Measurements from ENCODE around the gene ZNF770.
"Not testable (repeated sequence)": the region's sequence is repeated elsewhere in the genome, so short reads cannot be mapped to it uniquely, and the experiment has no call there.

ZNF770 gene

DNA sequence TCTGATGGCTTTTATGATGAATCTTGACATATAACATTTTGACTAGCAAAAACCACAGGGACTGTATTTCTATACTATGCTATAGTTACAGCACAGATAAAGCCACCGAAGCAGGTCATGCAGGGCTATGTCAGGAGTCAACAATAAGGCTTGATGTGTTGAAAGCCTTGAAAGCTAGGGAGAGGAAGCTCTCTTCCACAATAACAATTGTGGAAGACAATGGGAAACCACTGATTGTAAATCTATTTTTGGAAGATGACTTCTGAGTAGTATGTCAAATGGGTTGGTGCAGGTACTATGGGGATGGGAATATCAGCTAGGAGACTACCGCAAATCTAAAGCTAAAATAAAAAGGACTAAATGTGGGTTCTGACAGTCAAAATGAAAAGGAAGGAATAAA is 14.6 kb downstream of the ZNF770 start:
- DNase-seq (ENCODE audit: low spot score) = no peak

DNA sequence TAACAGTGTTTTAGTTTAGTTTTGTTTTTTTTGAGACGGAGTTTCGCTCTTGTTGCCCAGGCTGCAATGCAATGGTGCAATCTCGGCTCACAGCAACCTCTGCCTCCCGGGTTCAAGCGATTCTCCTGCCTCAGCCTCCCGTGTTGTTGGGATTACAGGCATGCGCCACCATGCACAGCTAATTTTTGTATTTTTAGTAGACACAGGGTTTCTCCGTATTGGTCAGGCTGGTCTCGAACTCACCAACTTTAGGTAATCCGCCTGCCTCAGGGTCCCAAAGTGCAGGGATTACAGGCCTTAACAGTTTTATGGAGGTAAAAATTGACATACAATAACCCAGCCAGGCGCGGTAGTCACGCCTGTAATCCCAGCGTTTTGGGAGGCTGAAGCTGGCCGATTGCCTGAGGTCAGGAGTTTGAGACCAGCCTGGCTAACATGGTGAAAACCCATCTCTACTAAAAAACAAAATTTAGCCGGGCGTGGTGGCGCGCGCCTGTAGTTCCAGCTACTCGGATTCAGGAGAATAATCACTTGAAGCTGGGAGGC is 17.9 kb downstream of the ZNF770 start:
- DNase-seq (ENCODE audit: low spot score) = not testable (repeated sequence)

DNA sequence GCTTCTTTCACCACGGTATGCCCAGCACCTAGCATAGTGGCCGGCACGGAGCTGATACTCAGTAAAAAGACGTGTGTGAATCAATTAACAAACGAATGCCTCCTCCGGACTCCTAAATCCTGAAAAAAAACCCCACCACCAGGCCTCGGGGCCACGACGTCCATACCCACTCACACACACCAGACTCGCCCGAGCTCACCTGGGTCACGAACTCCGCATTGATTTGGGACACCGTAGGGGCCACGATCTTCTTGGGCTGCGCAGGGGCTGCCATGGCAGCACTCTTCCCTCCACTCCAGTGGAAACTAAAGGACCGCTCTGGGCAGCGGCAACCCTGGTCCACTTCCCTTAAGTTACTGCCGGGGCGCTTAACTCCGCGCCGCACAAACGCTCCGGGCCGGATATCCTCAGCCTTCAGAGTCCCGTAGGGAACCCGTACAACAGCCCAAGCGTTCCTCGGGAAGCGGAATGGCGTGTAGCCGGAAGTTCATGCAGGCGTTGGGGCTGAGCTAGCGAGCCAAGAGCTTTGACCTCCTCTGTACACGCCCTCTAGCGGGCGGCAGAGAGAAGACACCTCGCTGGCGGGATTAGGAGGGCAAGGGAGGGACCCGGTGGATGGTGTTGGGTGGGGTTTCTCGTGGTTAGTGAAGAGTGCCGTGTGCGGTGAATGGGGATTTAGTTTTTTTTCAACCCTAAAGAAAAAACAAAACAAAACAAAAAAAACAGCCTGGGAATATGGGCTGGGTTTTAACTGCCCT is 18.6 kb downstream of the ZNF770 start, which contains the start of gene AQR:
TSS of gene AQR (minus strand) at position 403 of the 758 bp plus-strand sequence. CDS start at position 274, 129 bp downstream.
- DNase-seq (ENCODE audit: low spot score) = peak; percentile 97

DNA sequence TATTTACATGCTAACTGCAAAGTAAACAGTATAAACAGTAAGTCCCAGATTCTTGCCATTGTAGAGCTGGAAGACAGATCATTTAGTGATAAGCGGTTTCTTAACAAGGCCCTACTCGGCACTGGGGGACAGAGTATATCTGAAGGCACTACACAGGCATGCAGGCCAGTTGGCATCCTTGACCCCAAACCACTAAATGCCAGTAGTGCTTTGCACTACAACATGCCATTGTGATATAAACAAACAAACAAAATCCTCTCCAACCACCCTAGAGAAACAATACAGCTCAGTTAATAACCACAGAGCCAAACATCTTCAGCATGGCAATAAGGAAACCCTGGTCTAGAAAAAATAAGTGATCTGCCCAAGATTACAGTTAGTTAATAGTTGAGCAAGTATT is 23.8 kb downstream of the ZNF770 start:
- DNase-seq (ENCODE audit: low spot score) = no peak

DNA sequence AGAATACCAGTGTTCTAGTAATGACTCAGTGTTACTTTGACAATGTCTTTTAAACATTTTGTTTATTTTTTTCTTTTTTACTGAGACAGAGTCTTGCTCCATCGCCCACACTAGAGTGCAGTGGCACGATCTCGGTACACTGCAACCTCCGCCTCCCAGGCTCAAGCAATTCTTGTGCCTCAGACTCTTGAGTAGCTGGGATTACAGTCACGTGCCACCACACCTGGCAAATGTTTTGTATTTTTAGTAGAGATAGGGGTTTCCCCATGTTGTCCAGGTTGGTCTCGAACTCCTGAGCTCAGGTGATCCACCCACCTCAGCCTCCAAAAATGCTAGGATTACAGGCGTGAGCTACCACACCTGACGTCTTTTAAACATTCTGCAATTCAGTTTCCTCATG is 34.2 kb downstream of the ZNF770 start:
- no peak for DNase-seq (ENCODE audit: low spot score)

DNA sequence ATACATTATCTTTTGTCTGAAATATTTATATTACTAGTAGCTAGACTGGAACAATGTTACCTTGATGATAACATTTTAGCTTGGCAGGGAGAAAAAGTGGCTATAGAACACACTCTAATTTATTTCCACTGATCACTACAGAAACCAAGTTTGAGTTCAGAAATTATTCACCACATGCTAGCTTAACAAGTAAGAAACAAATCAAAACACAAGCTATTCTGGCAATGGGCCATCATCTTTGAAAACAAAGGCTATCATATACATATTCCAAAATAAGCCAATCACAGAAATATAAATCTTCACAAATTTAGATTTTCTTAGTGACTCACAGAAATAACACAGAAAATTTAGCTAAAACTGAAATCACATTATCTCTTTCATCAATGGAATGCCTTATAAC is 35.6 kb downstream of the ZNF770 start:
- DNase-seq (ENCODE audit: low spot score) = no peak

DNA sequence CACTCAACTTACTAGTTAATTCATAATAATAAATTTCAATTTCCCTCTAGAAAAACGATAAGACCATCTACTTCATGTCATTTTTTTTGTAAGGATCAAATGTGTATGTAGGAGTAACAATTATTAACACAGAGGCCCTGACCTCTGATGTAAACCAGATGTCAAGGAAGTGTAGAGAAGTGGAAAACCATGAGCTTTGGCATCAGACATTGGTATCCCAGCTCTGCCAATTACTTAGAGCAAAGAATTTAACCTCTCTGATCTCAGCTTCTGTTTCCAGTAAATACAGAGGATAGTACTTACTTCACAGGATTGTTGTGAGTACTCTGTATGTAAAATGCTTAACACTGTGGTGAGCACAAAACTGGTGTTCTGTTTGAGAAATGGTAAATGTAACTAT is 36.1 kb downstream of the ZNF770 start:
- no peak for DNase-seq (ENCODE audit: low spot score)

GRCh38 chr15:34944936-34945335 is 43.2 kb downstream of the ZNF770 start:
- DNase-seq (ENCODE audit: low spot score) = no peak

GRCh38 chr15:34943711-34944110 is 44.4 kb downstream of the ZNF770 start:
- DNase-seq (ENCODE audit: low spot score) = no peak

GRCh38 chr15:34943264-34943663 is 44.8 kb downstream of the ZNF770 start:
- not testable (repeated sequence) for DNase-seq (ENCODE audit: low spot score)

DNA sequence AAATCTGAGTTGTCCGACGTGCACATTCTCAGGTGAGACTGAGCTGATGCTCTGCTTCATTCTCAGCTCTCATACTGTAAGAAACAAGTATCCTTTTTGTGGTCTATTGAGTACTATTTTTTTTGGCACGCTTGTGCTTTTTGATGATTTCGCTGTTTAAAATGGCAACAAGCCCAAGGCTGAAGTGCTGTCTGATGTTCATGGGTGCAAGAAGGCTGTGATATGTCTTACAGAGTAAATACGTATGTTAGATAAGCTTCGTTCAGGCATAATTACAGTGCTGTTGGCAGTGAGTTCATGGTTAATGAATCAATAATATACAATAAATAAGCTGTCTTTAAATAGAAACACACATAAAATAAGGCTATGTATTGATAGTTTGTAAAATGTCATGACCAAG is 45.7 kb downstream of the ZNF770 start:
- no peak for DNase-seq (ENCODE audit: low spot score)

GRCh38 chr15:34941831-34942230 is 46.3 kb downstream of the ZNF770 start:
- no peak for DNase-seq (ENCODE audit: low spot score)

DNA sequence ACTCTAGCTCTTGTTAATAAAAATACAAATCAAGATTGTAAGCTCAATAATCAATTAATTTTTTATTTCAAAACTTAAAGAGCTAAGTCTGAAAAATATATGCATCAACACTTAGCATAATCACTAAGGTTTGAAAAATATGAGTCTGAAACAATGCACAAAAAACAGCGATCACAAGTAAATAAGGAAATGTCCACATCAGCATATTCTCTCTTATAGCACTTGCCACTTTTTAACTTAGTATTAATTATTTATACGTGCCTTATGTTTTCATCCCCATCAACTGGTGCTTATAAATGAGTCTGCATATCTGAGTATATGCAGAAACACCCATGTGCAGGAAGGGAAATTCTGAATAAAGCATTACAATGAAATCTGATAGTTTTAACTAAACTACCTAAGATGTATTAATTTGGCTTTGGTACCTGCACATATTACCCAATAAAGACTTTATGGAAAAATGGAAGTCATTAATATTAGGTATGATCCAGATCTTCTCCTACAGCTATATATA is 46.8 kb downstream of the ZNF770 start:
- DNase-seq (ENCODE audit: low spot score) = no peak

DNA sequence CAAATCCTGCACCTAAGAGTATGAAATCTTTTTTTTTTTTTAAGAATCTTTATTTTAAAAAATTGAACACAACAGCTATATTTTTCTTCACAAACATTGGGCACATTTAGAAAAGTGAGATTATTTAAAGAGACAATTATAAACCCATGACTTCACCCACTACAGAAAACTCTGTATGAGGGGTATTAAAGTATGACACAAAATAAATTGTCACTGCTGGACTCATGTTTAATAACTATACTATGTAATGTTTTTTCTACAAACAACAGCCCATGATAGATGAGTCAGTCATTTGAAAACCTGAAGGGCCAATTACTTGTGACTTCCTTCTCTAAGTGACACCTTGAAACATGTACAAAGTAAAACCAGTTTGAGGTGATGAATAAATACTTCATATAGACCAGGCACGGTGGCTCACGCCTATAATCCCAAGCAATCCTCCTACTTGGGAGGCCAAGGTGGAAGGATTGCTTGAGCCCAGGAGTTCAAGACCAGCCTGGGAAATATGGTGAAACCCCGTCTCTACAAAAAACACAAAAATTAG is 54.6 kb downstream of the ZNF770 start:
- no peak for DNase-seq (ENCODE audit: low spot score)

GRCh38 chr15:34928349-34928748 is 59.7 kb downstream of the ZNF770 start:
- DNase-seq (ENCODE audit: low spot score) = not testable (repeated sequence)

All from NAMALWA (cell line).